Transverse colon (tissue), 4 donors: Measurements from ENCODE around the gene SIPA1L3.

Source experiments
- CTCF ChIP-seq, 5 experiments: fragments of 200-600 bp in 3 of 5; fragments of 450-650 bp in 2 of 5; sonication (generic) in 3 of 5; IDR thresholded peaks; 1 replicate in 2 of 5; 2 replicates in 3 of 5; pipeline ENCODE4 v1.5.1; 2016 to 2017; ENCODE audit warnings: antibody characterized with exemption in 5 of 5, inconsistent platforms in 3 of 5, mild to moderate bottlenecking in 2 of 5, moderate library complexity in 1 of 5
- EP300 ChIP-seq: sonication (generic); formaldehyde crosslinking; IDR thresholded peaks from one replicate; pipeline ENCODE4 v1.6.1; 2017; ENCODE audit warnings: antibody characterized with exemption, low read depth
- POLR2A ChIP-seq: fragments of 450-650 bp; IDR thresholded peaks from one replicate; pipeline ENCODE4 v1.6.1; 2016; ENCODE audit warnings: antibody characterized with exemption, mild to moderate bottlenecking, moderate library complexity
- POLR2AphosphoS5 ChIP-seq, 3 donors: sonication (generic); formaldehyde crosslinking; IDR thresholded peaks; one replicate each; pipeline ENCODE4 v1.6.1; 2016; ENCODE audit warnings: antibody characterized with exemption in 3 of 3

GRCh38 chr19:38118176-38118575 lies 211.2 kb downstream of the SIPA1L3 start:
- TF ChIP-seq CTCF (IDR thresholded peaks at IDR 0.05) (no peak), EP300 (no peak), POLR2A (no peak), POLR2AphosphoS5 (IDR thresholded peaks at IDR 0.05) (no peak)
